OCI-LY7 (cell line): ENCODE results near the gene TSPAN10.

Experiments used
- CTCF ChIP-seq: fragments of 200-600 bp; sonication (generic); conservative IDR thresholded peaks from 2 replicates; pipeline ENCODE4 v1.5.1; 2014; ENCODE audit warnings: mild to moderate bottlenecking, antibody characterized with exemption, low read length, moderate library complexity, mixed read lengths
- EZH2phosphoT487 ChIP-seq: fragments of 200-600 bp; sonication (generic); IDR thresholded peaks from 2 replicates; pipeline ENCODE4 v1.6.1; 2018; ENCODE audit warnings: low read depth, borderline replicate concordance, mild to moderate bottlenecking, mixed run types, antibody characterized with exemption, low read length, moderate library complexity, mixed read lengths

DNA sequence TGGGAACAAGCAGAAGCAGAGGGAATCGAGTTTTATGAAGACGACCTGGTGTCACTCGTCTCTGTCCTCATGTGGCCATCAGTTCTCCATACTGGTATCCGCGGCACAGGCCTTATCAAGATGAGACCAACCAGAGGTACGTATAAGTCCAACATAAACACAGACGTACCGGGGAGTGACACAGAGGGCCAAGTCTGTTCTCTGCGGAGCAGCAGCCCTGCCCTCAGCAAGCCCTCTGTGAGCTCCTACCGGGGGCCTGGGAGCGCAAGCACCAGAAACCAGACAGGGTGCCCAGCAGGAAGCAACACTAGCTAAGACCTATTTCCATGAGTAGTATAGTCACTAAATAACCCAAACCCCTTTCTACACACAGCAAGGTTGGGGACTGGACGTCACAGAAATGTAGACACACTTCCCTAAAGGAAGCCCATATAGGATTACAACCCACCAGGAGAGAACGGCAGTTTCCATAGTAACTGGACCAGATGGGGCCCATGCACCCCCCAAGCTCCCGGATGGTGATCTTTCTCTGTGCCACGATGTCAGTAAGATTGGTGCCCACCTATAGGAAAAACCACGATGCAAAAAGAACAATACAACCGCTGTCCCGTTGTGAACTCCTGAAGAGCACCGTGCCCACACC, 45.7 kb downstream of the TSPAN10 start:
- no peak for TF ChIP-seq CTCF
- TF ChIP-seq EZH2phosphoT487, result no peak
